ENCODE results near the gene NANOS2.
"Not testable (repeated sequence)": the region's sequence is repeated elsewhere in the genome, so short reads cannot be mapped to it uniquely, and the experiment has no call there.

NANOS2 gene

DNA sequence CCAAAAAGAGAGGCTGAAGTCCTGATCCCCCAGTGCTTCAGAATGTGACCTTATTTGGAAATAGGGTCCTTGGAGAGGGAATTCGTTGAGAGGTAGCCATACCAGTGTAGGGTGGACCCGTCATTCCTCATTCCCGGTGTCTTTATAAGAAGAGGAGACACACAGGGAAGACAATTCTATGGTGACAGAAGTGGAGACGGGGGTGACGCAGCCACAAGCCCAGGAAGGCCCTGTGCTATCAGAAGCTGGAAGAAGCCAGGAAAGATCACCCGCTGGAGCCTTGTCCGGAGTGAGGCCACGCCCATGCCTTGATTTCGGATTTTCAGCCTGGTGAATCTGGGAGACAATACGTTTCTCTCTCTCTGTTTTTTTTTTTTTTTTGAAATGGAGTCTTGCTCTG is 9.6 kb downstream of the NANOS2 start:
- H3K4me1 ChIP-seq (ENCODE audit: control insufficient read depth, insufficient read depth, low read length), result no peaks in the 10 kb centered on the region
- H3K27me3 ChIP-seq (ENCODE audit: control insufficient read depth, insufficient read depth, low read length), result peaks cover 14% of the 10 kb centered on the region
- peaks cover 6% of the 10 kb centered on the region for H3K36me3 ChIP-seq (ENCODE audit: control insufficient read depth, insufficient read depth, low read length)
- no peaks in the 10 kb centered on the region for H3K9me3 ChIP-seq (ENCODE audit: control insufficient read depth, insufficient read depth, low read length)
- no peak overlapping the region for H3K9ac ChIP-seq (ENCODE audit: low read depth, low read length)
- H3K27ac ChIP-seq (ENCODE audit: low read depth, low read length), result no peak overlapping the region
- no peak overlapping the region for H3K4me3 ChIP-seq (ENCODE audit: low read depth, low read length)

DNA sequence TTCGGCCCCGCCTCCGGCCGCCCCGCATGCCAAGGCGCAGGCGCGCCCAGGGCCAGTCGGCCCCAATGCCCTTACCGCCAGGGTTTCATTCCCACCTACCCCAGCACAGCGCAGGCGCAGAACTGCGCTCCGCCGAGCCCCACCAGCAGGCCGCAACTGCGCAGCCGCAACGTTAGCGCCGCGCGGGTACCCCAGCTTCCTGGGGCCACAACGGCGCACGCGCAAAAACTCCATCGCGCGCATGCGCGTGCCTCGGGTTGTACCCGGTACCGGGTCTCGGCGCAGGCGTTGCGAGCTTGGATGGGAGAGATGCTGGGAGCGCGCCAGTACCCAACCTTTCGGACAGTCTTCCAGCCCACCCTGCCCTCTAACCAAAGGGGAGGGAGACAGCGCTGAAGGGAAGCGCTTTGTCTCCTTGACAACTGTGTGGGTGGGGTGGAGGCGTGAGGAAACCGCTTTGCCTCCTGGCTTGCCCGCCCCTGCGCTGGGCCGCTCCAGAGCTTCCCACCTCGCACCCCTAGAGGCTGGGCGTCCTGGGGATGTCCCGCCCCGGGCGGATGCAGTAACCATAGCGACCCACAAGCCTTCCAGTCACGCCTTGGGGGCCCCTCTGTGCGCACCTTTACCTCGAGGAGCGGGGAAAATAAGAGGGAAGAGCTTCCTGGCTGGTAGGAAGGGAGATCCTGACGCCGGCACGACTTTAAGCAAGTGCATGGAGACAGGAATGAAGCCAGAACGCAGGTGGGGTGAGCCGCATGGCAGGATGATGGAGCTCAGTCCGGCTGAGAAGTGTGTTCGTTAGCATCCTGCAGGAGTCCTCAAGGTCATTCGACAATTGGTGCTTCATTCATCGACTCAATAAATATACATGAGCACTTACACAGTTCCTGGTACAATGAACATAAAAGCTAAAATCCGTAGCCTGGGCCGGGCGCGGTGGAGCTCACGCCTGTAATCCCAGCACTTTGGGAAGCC is 11.6 kb downstream of the NANOS2 start:
- peaks cover 14% of the 10 kb centered on the region for H3K27me3 ChIP-seq (ENCODE audit: control insufficient read depth, insufficient read depth, low read length)
- H3K27ac ChIP-seq (ENCODE audit: low read depth, low read length), result peak overlapping the region; percentile 89
- peak overlapping the region; percentile 67 for H3K4me3 ChIP-seq (ENCODE audit: low read depth, low read length)
- peaks cover 14% of the 10 kb centered on the region for H3K36me3 ChIP-seq (ENCODE audit: control insufficient read depth, insufficient read depth, low read length)
- no peak overlapping the region for H3K9ac ChIP-seq (ENCODE audit: low read depth, low read length)
- H3K4me1 ChIP-seq (ENCODE audit: control insufficient read depth, insufficient read depth, low read length), result no peaks in the 10 kb centered on the region
- no peaks in the 10 kb centered on the region for H3K9me3 ChIP-seq (ENCODE audit: control insufficient read depth, insufficient read depth, low read length)

DNA sequence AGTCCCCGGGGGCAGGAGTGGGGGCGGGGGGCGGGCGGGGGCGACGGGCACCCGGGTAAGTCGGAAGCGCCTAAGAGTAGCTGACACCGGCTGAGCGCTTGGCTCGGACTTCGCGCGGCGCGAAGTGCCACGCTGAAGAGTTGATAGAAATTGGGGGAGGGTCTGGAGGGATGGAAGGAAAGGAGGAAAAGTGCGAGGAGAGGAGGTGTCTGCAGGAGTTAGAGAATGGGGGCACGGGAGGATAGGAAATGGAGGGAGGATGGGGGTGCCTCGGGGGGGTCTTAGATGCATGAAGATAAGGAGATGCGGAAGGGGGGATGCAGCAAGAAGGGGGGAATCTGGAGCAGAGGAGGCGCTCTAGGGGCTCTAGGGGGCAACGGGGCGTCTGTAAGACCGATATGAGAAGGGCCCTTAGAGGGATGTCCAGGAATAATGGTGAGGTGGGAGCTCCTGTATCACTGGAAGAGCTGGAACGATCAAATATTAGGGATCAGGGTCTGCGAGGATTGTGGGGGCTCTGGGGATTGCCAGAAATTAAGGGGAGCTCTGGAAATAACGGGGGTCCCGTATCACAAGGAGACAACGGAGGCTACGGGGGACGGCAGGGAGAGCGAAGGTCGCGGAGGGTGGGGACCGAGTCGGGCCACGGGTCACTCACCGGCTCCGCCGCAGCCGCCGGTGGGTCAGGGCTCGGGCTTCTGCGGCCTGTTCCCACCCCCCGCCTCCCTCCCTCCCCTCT is 12.5 kb downstream of the NANOS2 start, which contains the start of gene MYPOP:
Gene MYPOP (minus strand): TSS at position 702 of the 739 bp plus-strand sequence. CDS start 840 bp downstream, outside the sequence.
- Histone ChIP-seq H3K4me3 (ENCODE audit: low read depth, low read length) (peak within 1 kb of the TSS; percentile 89), H3K27ac (ENCODE audit: low read depth, low read length) (peak within 1 kb of the TSS; percentile 89), H3K9me3 (ENCODE audit: control insufficient read depth, insufficient read depth, low read length) (no peaks in the 10 kb centered on the region), H3K4me1 (ENCODE audit: control insufficient read depth, insufficient read depth, low read length) (no peaks in the 10 kb centered on the region), H3K27me3 (ENCODE audit: control insufficient read depth, insufficient read depth, low read length) (peaks cover 14% of the 10 kb centered on the region), H3K9ac (ENCODE audit: low read depth, low read length) (no peak within 1 kb of the TSS), H3K36me3 (ENCODE audit: control insufficient read depth, insufficient read depth, low read length) (peaks cover 14% of the 10 kb centered on the region)

DNA sequence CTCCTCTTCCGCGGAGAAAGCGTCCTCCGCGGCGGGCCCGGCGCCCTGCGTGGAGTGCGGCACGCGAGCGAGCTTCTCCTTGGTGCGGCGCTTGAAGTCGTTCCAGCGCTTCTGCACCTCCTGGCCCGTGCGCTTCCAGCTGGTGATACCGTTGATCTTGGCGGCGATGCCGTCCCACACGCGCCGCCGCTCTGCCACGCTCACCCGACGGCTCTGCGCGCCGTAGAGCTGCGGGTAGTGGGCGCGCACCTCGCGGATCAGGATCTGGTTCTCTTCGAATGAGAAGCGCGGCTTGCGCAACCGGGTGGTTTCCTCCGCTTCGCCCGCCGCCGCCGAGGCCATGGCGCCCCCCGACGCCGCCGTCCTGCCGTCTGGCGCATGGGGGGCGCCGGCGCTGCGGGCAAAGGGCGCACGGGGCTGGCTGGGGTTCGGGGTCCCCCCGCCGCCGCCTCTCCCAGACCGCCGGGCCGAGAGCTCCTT is 13.1 kb downstream of the NANOS2 start:
- Histone ChIP-seq H3K9ac (ENCODE audit: low read depth, low read length) (no peak overlapping the region), H3K27me3 (ENCODE audit: control insufficient read depth, insufficient read depth, low read length) (peaks cover 14% of the 10 kb centered on the region), H3K27ac (ENCODE audit: low read depth, low read length) (no peak overlapping the region), H3K4me3 (ENCODE audit: low read depth, low read length) (peak overlapping the region; percentile 89), H3K9me3 (ENCODE audit: control insufficient read depth, insufficient read depth, low read length) (no peaks in the 10 kb centered on the region), H3K4me1 (ENCODE audit: control insufficient read depth, insufficient read depth, low read length) (no peaks in the 10 kb centered on the region), H3K36me3 (ENCODE audit: control insufficient read depth, insufficient read depth, low read length) (peaks cover 14% of the 10 kb centered on the region)

DNA sequence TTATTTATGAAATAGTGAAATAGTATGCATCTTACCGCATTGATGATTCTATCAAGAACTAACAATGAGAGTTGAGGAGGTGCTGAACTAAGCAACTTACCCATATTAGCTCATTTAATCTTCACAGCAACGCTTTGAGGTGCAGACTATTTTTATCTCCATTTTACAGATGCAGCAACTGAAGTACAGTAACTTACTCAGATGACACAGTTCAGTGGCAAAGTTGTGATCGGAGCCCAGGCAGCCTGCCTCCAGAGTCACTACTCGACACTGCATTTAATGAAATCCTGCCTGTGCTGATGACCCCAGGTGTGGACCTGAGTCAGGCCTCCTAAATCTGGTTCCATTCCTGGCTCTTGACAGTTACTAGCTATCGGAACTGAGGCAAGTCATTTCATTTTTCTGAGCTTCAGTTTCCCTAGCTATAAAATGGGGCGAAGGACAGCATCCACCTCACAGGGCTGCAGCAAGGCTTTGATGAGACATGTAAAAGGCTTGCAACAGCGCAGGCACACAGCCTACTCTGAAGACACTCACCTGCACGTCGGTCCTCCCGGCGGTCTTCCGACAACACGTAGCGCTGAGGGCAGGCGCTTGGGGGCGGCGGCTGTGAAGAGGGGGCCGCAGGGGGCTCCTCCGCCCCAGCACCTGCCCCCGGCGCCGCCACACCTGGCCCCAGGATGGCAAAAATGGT is 13.7 kb downstream of the NANOS2 start:
- no peak overlapping the region for H3K27ac ChIP-seq (ENCODE audit: low read depth, low read length)
- H3K36me3 ChIP-seq (ENCODE audit: control insufficient read depth, insufficient read depth, low read length), result peaks cover 14% of the 10 kb centered on the region
- peaks cover 14% of the 10 kb centered on the region for H3K27me3 ChIP-seq (ENCODE audit: control insufficient read depth, insufficient read depth, low read length)
- H3K9ac ChIP-seq (ENCODE audit: low read depth, low read length), result no peak overlapping the region
- H3K4me1 ChIP-seq (ENCODE audit: control insufficient read depth, insufficient read depth, low read length), result no peaks in the 10 kb centered on the region
- no peaks in the 10 kb centered on the region for H3K9me3 ChIP-seq (ENCODE audit: control insufficient read depth, insufficient read depth, low read length)
- H3K4me3 ChIP-seq (ENCODE audit: low read depth, low read length), result peak overlapping the region; percentile 89

DNA sequence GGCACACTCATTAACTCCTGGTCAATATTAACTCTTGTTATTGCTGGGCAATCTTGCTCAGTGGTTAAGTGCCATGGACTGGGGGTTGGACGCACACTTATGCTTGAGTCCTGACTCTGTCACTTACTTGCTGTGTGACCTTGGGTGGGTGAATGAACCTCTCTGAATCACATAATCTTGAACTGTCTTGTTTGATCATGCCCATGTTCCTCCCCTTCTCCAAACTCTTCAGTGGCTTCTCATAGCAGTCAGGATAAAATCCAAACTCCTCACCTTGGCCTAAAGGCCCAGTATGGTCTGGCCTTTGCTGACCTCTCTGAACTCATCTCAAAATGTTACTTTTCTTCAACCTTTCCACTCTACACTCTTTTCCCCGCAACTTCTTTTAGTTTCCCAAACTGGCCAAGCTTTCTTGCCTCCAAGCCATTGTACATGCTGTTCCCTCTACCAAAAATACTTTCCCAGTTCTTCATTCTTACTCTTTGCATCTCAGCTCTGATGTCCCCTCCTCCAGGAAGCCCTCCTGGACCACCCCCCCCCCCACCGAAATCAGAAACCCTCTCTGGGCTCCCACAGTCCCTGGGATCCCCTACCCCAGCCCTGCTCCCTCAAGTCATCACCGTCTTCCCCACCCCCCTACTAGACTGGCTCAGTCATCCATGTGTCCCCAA is 14.5 kb downstream of the NANOS2 start:
- no peak overlapping the region for H3K27ac ChIP-seq (ENCODE audit: low read depth, low read length)
- no peak overlapping the region for H3K9ac ChIP-seq (ENCODE audit: low read depth, low read length)
- H3K9me3 ChIP-seq (ENCODE audit: control insufficient read depth, insufficient read depth, low read length), result no peaks in the 10 kb centered on the region
- no peak overlapping the region for H3K4me3 ChIP-seq (ENCODE audit: low read depth, low read length)
- peaks cover 14% of the 10 kb centered on the region for H3K36me3 ChIP-seq (ENCODE audit: control insufficient read depth, insufficient read depth, low read length)
- H3K27me3 ChIP-seq (ENCODE audit: control insufficient read depth, insufficient read depth, low read length), result peaks cover 14% of the 10 kb centered on the region
- H3K4me1 ChIP-seq (ENCODE audit: control insufficient read depth, insufficient read depth, low read length), result no peaks in the 10 kb centered on the region

DNA sequence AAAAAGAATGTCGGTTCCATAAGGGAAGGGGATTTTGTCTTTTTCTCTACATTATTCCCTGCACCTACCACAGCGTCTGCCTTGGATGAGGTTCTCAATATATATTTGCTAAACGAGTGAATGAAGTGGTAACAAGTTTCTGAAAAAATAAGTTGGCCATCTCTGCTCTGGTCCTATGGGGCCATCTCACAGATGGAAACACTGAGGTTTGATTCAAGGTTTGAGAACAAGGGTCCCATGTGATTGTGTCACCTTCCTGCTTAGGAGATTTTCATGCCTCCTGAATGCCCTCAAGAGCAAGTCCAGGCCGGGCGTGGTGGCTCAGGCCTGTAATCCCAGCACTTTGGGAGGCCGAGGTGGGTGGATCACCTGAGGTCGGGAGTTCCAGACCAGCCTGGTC is 15.3 kb downstream of the NANOS2 start:
- H3K9me3 ChIP-seq (ENCODE audit: control insufficient read depth, insufficient read depth, low read length), result no peaks in the 10 kb centered on the region
- peaks cover 14% of the 10 kb centered on the region for H3K27me3 ChIP-seq (ENCODE audit: control insufficient read depth, insufficient read depth, low read length)
- H3K4me3 ChIP-seq (ENCODE audit: low read depth, low read length), result no peak overlapping the region
- no peak overlapping the region for H3K9ac ChIP-seq (ENCODE audit: low read depth, low read length)
- H3K27ac ChIP-seq (ENCODE audit: low read depth, low read length), result no peak overlapping the region
- H3K36me3 ChIP-seq (ENCODE audit: control insufficient read depth, insufficient read depth, low read length), result peaks cover 14% of the 10 kb centered on the region
- no peaks in the 10 kb centered on the region for H3K4me1 ChIP-seq (ENCODE audit: control insufficient read depth, insufficient read depth, low read length)

DNA sequence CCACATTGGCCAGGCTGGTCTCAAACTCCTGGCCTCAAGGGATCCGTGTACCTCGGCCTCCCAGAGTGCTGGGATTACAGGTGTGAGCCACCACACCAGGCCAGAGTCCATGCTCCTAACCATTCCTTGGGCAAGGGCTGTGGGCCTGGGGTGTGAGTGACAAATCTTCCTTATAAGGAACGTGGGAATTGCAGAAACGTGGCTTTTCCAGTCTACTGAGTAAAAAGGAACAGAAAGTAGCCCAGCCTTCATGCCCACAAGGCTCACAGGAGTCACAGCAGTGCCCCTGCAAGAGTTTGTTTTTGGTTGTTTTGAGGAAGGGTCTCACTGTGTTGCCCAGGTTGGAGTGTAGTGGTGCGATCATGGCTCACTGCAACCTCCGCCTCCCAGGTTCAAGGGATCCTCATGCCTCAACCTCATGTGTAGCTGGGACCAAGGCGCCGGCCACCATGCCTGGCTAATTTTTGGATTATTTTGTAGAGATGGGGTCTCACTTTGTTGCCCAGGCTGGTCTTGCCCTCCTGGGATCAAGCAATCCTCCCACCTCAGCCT is 17.2 kb downstream of the NANOS2 start:
- Histone ChIP-seq H3K9me3 (ENCODE audit: control insufficient read depth, insufficient read depth, low read length) (no peaks in the 10 kb centered on the region), H3K36me3 (ENCODE audit: control insufficient read depth, insufficient read depth, low read length) (peaks cover 14% of the 10 kb centered on the region), H3K9ac (ENCODE audit: low read depth, low read length) (no peak overlapping the region), H3K27me3 (ENCODE audit: control insufficient read depth, insufficient read depth, low read length) (peaks cover 14% of the 10 kb centered on the region), H3K4me3 (ENCODE audit: low read depth, low read length) (no peak overlapping the region), H3K27ac (ENCODE audit: low read depth, low read length) (no peak overlapping the region), H3K4me1 (ENCODE audit: control insufficient read depth, insufficient read depth, low read length) (no peaks in the 10 kb centered on the region)

DNA sequence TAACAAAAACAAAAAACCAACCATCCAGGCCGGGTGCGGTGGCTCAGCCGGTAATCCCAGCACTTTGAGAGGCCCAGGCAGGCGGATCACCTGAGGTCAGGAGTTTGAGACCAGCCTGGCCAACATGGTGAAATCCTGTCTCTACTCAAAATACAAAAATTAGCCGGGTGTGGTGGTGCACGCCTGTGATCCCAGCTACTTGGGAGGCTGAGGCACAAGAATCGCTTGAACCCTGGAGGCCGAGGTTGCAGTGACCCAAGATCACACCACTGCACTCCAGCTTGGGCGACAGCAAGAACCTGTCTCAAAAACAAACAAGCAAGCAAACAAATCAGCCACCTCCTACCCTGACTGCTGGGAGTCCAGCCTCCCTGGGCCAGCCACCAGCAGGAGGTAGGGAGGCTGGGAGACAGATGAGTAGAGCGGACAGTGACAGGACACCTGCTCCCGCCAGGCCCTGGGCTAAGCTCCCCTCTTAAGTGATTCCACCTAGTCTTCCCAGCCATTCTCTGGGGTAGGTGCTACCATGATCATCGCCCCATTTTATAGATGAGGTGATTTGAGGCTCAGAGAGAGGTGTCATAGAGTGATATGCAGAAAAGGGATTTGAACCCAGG is 18.5 kb downstream of the NANOS2 start:
- H3K4me3 ChIP-seq (ENCODE audit: low read depth, low read length); H3K9me3 ChIP-seq (ENCODE audit: control insufficient read depth, insufficient read depth, low read length); H3K4me1 ChIP-seq (ENCODE audit: control insufficient read depth, insufficient read depth, low read length); H3K27ac ChIP-seq (ENCODE audit: low read depth, low read length); H3K9ac ChIP-seq (ENCODE audit: low read depth, low read length); H3K27me3 ChIP-seq (ENCODE audit: control insufficient read depth, insufficient read depth, low read length): not testable (repeated sequence)
- peaks cover 14% of the 10 kb centered on the region for H3K36me3 ChIP-seq (ENCODE audit: control insufficient read depth, insufficient read depth, low read length)

DNA sequence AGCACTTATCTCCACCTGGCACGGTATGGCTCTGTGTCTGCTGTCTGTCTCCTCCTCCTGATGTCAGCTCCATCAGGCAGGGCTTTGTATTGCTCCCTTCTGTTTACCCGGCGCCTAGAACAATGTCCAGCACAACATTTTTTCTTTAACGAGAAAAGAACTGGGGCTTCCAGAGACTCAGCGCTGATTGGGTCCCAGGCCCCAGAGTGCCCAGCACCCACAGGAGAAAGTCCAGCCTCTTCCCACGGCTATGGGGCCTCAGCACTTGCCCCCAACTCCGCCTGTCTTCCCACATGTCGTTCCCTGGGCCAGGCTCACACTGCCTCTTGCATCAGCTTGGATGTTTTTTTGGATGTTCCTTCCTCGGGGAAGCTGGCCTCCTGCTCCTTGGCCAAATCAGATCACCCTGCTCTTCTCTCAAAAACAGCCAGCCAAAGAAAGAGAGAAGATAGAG is 19.0 kb downstream of the NANOS2 start:
- Histone ChIP-seq H3K9me3 (ENCODE audit: control insufficient read depth, insufficient read depth, low read length) (no peaks in the 10 kb centered on the region), H3K4me1 (ENCODE audit: control insufficient read depth, insufficient read depth, low read length) (no peaks in the 10 kb centered on the region), H3K27ac (ENCODE audit: low read depth, low read length) (no peak overlapping the region), H3K4me3 (ENCODE audit: low read depth, low read length) (no peak overlapping the region), H3K9ac (ENCODE audit: low read depth, low read length) (no peak overlapping the region), H3K36me3 (ENCODE audit: control insufficient read depth, insufficient read depth, low read length) (peaks cover 11% of the 10 kb centered on the region), H3K27me3 (ENCODE audit: control insufficient read depth, insufficient read depth, low read length) (peaks cover 3% of the 10 kb centered on the region)

Measured in HUES48 (cell line).